GM12801 (cell line): ENCODE data around the gene LEMD3.

ENCODE experiments used
- TF ChIP-seq, protein P1 (sequence below): IDR thresholded peaks from one replicate; pipeline ENCODE4 v1.5.1; 2011; ENCODE audit warnings: control low read depth; ENCODE audit not compliant: insufficient read length; ENCODE audit errors: extremely low read depth

Gene LEMD3

GRCh38 chr12:65196762-65197567 lies 27.6 kb downstream of the LEMD3 start:
- TF ChIP-seq, protein P1, sequence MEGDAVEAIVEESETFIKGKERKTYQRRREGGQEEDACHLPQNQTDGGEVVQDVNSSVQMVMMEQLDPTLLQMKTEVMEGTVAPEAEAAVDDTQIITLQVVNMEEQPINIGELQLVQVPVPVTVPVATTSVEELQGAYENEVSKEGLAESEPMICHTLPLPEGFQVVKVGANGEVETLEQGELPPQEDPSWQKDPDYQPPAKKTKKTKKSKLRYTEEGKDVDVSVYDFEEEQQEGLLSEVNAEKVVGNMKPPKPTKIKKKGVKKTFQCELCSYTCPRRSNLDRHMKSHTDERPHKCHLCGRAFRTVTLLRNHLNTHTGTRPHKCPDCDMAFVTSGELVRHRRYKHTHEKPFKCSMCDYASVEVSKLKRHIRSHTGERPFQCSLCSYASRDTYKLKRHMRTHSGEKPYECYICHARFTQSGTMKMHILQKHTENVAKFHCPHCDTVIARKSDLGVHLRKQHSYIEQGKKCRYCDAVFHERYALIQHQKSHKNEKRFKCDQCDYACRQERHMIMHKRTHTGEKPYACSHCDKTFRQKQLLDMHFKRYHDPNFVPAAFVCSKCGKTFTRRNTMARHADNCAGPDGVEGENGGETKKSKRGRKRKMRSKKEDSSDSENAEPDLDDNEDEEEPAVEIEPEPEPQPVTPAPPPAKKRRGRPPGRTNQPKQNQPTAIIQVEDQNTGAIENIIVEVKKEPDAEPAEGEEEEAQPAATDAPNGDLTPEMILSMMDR: no peak

DNA sequence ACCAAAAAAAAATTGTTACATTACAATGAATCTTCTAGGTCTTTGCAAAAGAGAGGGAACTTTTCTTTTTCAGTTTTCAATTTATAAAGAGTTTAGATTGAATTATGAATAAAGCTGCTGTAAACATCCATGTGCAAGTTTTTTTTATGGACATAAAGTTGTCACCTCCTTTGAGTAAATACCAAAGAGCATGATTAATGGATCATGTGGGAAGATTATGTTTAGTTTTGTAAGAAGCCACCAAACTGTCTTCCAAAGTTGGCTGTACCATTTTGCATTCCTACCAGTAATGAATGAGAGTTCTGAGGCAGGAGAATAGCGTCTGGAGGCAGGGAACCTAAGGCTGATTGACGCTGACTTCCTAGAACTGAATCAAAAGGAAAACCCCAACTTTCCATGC lies 30.2 kb downstream of the LEMD3 start:
- TF ChIP-seq, protein P1: no peak

- TF ChIP-seq, protein P1: no peak
Measured at GRCh38 chr12:65200007-65200665, 30.8 kb downstream of the LEMD3 start.

DNA sequence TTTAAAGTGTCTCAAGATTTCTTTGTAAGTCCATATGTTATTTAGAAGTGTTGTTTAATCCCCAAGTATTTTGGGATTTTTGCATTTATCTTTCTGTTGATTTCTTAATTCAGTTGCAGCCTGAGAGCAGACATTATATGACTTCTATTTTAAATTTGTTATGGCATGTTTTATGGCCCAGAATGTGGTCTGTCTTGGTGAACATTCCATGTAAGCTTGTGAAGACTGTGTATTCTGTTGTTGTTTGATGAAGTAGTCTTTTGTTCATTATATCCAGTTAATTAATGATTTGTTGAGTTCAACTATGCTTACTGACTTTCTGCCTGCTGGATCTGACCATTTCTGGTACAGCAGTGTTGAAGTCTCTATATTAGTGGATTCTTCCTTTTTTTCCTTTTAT lies 34.0 kb downstream of the LEMD3 start:
- TF ChIP-seq, protein P1: no peak

GRCh38 chr12:65204886-65205525 lies 35.6 kb downstream of the LEMD3 start:
- TF ChIP-seq, protein P1: no peak

- TF ChIP-seq, protein P1: no peak
Measured at GRCh38 chr12:65205886-65206285, 36.5 kb downstream of the LEMD3 start.

DNA sequence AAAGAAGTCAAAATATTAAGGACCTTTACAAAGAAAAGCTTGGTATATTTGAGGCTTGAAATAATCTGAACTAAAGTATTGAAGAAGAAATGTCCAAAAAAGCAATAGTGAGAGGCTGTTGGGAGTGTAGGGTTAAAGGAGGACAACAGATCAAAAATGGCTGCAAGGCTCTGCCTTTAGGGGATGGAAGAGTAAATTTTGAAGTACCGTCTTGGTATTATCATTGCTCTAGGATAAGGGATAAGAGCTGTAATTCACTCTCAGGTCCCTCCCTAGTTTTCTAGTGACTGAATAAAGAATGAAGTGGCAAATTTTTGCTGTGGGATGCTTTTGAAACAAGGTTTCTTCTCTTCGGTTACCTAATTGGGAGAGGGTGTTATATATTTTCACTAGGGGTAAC lies 38.7 kb downstream of the LEMD3 start:
- TF ChIP-seq, protein P1: no peak
